ENCODE measurements around the gene MCIDAS. TPM values are rescaled to one million over a fixed set of nuclear protein-coding genes. Genes with fewer than 3 reads are reported as not detected.

Gene MCIDAS
- total RNA-seq = 0.20 TPM in 1 of 2 replicates, not detected in the other

GRCh38 chr5:55226934-55227663 is at the start of gene MCIDAS:
MCIDAS (minus strand) TSS chr5:55227315; CDS start chr5:55227138, 177 bp downstream.
- DNase-seq (ENCODE audit: low read depth) = no peak

GRCh38 chr5:55276771-55277170 is 49.7 kb upstream of the MCIDAS start:
- DNase-seq (ENCODE audit: low read depth) = peak; percentile 54

GRCh38 chr5:55258339-55258738 is 31.2 kb upstream of the MCIDAS start:
- no peak for DNase-seq (ENCODE audit: low read depth)

GRCh38 chr5:55254802-55255201 is 27.7 kb upstream of the MCIDAS start:
- no peak for DNase-seq (ENCODE audit: low read depth)

GRCh38 chr5:55250064-55250463 is 22.9 kb upstream of the MCIDAS start:
- DNase-seq (ENCODE audit: low read depth) = no peak

- DNase-seq (ENCODE audit: low read depth) = no peak
These were observed 14.6 kb upstream of the MCIDAS start for GRCh38 chr5:55241746-55242145.

GRCh38 chr5:55236800-55237199 is 9.7 kb upstream of the MCIDAS start:
- DNase-seq (ENCODE audit: low read depth) = no peak

DNA sequence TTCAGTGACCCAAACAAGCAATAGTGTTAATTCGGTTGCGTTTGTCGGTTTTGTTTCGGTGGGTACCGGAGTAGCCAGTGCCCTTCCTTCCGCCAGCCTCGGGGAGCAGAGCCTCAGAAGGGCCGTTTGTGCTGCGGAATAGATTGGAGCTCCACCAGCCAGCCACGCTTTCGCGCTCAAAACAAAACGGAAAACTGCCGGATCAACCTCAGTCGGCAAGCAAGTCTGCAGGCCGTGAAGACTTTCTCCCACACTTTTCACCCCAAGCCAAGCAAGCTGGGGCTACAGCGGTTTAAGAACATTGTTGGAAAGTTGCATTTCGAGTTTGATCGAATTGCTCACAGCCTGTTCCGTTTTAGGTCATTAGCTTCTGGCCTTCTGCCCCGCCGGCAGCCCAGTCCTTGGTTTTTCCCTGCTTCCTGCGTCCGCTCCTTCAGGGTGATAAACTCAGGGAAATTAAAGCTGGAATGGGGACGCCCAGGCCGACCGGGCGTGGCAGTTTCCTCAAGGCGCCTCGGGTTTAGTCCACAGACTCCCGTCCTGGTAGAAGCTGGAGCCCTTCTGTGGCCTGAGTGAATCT is 7.1 kb upstream of the MCIDAS start:
- peak; percentile 69 for DNase-seq (ENCODE audit: low read depth)

GRCh38 chr5:55232985-55233928 is 6.1 kb upstream of the MCIDAS start, which contains the start of gene CCNO:
CCNO (minus strand) TSS chr5:55233608; CDS start chr5:55233523, 85 bp downstream.
- peak; percentile 63 for DNase-seq (ENCODE audit: low read depth)

- peak; percentile 54 for DNase-seq (ENCODE audit: low read depth)
These were observed 5.3 kb upstream of the MCIDAS start for GRCh38 chr5:55232271-55232984.

DNA sequence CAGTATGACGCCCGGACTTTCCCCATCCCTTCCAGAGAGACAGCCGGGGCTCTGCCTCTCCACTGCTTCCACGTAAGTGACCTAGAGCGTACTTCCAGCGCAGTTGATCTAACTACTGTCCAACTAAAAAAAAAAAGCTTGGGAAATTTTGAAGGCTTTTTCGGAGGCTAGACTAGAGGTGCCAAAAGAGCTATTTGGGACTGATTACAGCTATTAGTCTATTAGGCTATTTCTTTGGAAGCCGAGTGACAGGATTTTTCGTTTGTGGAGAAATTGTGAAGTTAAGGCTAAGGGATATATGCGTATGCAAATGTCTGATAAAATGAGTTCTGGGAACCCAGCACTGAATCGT is 4.8 kb upstream of the MCIDAS start:
- no peak for DNase-seq (ENCODE audit: low read depth)

- DNase-seq (ENCODE audit: low read depth) = no peak
These were observed 4.2 kb upstream of the MCIDAS start for GRCh38 chr5:55231029-55231918.

DNA sequence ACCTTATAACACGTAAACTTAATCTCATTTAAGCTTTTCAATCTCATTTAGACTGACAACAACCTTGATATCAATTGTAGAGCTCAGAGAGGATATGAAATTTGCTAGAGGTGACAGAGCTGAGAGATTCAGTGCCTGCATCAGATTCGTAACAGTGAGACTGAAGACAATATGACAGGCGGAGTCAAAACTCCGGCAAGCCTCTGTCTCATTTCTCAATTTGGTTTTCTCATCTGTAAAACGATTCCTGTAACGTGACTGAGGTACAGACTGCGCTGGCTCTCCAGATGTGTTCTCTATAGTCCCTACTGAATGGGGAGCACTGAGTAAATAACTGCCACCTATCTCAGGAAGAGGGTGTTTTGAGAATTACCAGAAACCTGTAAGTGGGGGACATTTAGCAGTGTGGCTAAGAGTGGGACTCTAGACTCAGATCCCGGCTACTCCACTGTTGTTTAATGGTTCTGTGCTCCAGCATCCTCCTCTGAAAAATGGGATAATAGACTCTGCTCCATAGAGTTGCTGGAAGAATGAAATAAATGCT is 3.0 kb upstream of the MCIDAS start:
- no peak for DNase-seq (ENCODE audit: low read depth)

GRCh38 chr5:55227664-55228430 is 732 bp upstream of the MCIDAS start:
- no peak for DNase-seq (ENCODE audit: low read depth)

- no peak for DNase-seq (ENCODE audit: low read depth)
These were observed 835 bp downstream of the MCIDAS start for GRCh38 chr5:55226027-55226933.

GRCh38 chr5:55225346-55225745 is 1.8 kb downstream of the MCIDAS start:
- DNase-seq (ENCODE audit: low read depth) = no peak

DNA sequence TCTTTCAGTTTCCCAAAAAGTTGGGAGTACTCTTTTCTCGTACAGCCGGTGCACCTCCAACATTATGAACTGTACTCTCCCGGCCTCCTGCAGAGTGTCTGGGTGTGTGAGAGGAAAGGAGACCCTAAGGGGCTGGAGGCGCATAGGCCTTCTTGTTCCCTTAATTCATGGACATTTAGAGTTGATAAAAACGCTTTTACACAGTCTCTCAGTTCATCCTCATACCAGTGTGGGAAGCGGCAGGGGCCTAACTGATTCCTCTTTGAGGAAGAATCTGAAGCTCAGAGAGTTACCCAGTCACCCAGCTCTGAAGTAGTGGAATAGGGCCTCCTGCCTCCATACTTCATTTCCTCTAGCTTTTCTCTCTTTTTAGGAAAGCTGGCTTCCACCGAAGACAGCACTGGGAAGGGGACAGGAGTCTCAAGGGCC is 3.3 kb downstream of the MCIDAS start:
- no peak for DNase-seq (ENCODE audit: low read depth)

DNA sequence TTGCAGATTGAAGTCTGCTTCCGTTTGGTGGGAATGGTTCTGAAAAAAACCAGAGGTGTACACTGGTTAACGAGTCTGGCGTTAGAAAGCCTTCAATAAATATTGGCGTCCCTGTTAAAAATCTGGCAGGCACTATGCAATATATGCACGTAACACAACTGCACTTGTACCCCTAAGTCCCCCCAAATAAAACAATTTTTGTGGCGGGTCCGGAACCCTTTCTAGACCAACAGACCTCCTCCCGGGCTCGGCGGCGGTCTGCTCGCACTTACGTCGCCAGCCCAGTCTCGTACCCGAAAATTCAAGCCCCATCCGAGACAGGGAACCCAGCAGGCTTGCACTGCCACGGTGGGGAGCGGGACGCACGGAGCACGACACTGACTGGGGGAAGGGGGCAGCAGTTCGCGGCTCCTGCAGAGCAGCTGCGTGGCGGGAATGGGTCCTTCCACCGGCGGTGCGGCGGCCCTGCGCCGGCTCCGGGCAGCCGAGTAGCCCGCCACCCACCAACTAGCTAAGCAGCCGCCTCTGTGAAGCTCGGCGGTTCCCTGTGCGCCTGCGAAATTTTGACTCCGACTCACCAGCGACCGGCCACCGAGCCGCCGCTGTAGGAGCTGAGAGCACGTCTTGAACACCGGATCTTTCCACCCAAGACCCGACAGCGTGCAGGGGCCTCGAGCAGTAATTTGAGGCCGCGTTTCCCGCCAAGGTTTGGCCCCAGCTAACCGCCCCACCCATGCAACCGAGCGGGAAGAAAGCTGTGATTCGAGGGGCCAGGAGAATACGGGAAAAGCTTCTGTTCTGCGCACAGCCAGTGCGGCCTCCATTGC is 3.9 kb downstream of the MCIDAS start:
- no peak for DNase-seq (ENCODE audit: low read depth)

Data from renal cortical epithelial cell (primary cell).